ENCODE results near the gene FGFR4.
"Not testable (repeated sequence)": the region's sequence is repeated elsewhere in the genome, so short reads cannot be mapped to it uniquely, and the experiment has no call there.

FGFR4 gene

DNA sequence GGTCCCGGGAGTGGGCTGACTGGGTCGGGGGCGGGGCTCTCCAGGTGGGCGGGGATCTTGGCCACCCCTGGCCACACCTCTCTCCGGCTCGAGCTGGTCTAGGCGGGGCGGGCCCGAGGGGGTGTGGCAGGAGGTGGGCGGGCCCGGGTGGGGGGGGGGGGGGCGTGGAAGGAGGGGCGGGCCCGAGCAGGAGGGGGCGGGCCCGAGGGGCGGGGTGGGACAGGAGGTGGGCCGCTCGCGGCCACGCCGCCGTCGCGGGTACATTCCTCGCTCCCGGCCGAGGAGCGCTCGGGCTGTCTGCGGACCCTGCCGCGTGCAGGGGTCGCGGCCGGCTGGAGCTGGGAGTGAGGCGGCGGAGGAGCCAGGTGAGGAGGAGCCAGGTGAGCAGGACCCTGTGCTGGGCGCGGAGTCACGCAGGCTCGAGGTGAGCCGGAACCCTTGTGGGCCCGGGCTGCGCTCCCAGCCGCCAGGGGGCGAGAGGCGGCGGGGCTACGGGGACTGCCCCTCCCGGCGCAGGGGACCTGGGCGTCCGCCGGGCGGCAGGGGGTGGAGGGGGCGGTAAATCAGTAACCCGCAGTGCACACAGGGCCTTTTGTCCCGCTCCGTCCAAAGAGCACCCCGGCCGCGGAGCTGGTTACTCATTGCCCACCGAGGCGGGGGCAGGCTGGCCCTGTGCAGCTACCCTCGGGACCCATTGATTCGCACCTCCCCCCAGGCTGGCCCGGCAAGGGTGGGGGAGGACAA lies at the start of gene FGFR4:
FGFR4 (plus strand) TSS at position 262 of the 744 bp plus-strand sequence. CDS start 2,688 bp downstream, outside the sequence.
- peak; percentile 48 to 57 (median 49) for DNase-seq

DNA sequence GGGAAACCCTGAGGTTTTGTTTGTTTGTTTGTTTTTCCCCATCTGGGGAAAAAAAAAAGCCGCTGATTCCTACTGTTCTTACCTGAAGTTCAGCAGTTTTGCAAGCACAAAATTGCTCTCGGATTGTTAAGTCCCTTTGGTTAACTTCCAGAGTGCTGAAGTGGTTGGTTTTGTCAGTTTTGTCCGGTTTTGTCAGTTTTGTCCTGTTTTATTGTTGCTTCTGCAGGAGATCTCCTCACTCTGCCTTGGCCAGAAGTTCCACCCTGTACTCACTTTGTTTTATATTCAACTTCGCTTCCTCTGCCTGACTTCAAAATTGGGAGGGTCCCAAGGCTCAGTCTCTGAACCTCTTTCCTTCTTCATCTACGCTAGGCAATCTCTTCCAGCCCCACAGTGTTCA lies 49.8 kb upstream of the FGFR4 start:
- no peak for DNase-seq

DNA sequence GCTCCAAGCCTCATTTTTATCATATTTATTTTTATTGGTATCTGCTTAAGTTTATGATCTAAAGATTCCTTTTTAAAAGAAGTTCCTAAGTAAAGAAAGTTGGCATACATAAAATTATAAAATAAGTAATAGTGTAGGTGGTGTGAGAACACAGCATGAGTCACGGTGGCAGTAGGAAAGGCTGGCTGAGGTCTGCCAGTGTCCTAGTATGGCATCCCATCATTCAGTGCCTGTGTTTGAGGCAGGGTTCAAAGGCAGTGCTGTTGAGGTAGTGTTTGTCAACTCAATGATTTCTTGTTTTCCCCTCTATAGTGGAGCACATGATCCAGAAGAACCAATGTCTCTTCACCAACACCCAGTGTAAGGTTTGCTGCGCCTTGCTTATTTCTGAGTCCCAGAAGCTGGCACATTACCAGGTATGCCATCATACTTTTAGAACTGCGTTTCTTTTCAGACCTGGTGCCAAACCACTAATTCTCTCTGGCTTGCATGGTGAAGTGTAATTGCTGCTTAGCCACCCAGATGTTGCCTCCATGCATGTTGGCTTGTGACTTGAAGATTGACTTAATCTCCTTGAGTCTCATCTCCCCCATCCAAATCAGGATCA lies 45.8 kb upstream of the FGFR4 start:
- DNase-seq = no peak

DNA sequence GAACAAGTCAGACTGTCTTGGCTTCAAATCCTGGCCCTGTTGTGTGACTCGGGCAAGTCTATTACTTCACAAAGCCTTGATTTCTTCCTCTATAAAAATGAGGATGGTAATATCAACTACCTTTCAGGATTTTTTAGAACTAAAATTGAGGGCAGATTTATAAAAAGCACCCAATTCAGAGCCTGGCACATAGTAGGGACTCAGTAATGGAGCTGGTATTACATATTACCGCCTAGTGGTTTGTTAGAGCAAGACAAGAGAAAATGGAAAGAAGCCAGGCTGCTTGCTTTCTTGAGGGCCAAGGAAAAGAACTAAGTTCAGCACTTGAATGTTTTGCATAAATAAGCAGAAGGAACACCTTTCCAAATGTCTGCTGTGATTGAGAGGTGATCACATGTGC lies 44.8 kb upstream of the FGFR4 start:
- no peak for DNase-seq

DNA sequence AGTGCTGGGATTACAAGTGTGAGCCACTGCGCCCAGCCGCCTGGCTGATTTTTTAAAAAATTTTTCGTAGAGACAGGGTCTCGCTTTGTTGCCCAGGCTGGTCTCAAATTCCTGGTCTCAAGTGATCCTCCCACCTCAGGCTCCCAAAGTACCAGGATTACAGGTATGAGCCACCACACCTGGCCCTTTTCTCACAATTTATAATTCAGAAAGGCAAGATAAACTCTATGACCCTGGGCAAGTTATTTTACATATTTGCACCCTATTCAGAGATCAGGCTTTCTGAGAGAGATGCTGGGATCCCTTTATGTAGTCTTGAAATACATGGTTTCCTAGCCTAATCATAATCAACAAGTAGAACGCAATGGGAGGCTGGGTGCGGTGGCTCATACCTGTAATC lies 43.6 kb upstream of the FGFR4 start:
- no peak for DNase-seq

DNA sequence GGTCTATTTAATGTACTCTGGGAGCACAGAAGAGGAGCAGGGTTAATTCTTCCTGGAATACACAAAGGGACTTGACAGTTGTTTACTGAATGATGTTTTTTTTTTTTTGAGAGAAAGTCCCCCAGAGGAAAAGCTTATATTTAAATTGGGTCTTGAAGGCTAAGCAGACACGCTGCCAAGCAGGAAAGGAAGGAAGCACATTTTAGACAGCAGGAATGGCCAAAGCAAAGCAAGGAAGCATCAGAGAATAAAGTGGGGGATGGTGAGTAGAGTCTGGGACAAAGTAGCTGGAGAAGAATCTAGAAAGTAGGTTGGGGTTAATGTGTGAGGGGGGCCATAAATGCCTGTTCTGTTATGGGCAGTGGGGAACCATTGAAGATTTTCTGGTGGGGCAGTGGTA lies 42.8 kb upstream of the FGFR4 start:
- no peak for DNase-seq

DNA sequence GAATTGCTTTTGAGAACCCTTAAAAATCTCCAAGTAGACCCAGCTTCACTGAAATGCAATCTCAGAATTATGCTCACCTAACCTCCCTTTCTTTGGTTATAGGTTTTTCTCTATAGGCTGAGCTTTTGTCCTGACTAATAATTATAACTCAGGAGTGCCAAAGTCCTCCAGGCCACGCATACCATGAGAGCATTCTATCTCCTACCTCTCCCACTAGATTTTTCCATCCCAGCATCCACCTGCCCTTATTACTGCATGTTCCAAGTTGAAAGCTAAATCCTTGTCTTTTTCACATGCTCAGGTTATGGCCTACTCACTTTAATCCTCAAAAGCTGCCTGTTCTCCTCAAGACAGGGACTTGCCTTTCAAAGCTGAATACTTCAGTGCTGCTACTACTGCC lies 42.1 kb upstream of the FGFR4 start:
- no peak for DNase-seq

DNA sequence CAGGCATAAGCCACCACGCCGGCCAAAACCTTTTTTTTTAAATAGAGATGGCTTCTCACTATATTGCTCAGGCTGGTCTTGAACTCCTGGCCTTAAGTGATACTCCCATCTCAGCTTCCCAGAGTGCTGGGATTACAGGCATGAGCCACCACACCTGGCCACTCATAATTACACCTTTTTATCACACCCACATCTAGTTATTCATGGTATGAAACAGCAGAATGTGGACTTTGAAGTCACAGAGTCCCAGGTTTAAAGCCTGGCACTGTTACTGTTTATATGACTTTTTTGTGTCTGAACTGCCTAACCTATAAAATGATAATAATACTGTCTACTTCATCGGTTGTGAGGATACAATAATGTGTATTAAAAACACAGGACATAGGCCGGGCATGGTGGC lies 41.1 kb upstream of the FGFR4 start:
- no peak for DNase-seq

DNA sequence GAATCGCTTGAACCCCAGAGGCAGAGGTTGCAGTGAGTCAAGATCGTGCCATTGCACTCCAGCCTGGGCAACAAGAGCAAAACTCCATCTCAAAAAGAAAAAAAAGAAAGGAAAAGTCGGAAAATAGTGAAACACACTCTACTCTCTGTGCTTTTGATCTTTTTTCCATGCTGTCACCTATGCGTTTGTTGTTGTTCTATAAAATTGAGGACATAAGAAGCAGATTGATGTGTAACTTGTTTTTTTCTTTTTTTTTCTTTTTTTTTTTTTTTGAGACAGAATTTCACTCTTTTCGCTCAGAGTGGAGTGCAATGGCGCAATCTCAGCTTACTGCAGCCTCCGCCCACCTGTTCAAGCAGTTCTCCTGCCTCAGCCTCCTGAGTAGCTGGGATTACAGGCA lies 38.2 kb upstream of the FGFR4 start:
- DNase-seq = not testable (repeated sequence)

DNA sequence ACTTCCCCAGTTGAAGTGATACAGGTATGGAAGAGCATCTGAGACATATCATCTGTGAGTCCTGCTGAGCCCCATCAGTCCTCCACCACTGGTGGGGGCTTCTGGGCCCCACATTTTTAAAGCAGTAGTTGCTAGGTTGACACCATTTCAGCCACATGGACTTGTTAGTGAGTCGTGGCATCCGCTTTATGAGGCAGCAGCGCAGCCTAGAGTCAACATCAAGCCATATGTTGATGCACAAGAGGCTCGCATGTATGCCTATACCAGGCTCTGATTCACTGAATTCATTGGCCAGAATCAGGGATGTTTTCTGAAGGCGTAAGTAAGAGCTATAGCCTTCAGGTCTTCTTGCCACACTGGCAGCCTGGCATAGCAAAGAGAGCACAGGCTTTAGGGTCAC lies 37.4 kb upstream of the FGFR4 start:
- DNase-seq = no peak

DNA sequence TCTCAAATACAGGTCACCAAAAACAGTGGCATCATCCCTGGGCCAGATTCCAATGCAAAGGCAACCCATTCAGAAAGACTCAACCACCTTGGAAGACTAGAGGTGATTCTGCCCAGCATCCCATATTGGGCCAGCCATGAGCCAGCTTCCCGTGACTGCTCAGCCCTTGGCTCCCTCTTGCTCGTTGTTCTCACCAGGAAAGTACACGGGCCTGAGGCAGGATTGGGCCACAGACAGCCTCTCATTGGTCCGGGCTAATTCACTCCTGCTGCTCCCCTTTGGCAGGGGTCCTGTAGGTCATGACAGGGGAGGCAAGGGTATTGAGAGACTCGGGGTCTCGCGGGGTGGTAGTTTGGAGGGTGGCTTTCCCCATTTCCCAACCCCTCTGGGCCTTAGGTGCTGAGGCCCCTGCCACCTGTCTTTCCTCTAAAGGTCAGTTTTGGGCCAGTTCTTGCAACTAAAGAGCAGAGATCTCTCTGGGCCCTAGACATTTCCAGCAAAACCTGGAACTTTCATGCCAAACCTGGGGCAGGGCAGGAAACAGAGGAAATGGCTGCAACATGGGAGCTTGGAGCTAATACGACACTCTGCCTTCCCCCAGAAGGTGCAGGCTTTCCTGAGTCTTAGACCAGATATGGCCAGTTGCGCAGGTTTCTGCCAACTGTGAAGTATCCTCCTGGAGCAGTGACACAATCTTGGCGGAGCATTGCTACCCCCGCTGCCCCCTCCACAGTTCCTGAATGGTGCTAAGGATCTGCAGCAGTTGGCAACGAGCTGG lies 22.0 kb upstream of the FGFR4 start:
- no peak for DNase-seq

DNA sequence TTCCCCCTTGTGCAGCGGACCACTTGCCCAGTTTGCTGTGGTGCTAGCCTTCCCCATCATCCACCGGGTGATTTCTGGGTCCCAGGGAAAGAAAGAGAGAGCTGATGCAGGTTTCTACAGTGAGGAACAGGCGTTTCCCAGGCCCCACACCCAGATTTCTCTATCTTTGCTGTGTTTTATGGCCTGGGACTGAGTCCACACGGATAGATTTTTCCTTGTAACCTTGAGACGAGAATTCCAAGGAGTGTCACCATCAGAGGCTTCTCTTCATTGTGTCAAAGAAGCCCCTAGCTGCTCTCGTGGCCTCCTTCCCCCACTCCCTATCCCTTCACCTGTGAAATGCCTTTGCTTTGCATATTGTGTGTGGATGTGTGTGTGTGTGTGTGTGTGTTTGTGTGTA lies 21.2 kb upstream of the FGFR4 start:
- no peak for DNase-seq

DNA sequence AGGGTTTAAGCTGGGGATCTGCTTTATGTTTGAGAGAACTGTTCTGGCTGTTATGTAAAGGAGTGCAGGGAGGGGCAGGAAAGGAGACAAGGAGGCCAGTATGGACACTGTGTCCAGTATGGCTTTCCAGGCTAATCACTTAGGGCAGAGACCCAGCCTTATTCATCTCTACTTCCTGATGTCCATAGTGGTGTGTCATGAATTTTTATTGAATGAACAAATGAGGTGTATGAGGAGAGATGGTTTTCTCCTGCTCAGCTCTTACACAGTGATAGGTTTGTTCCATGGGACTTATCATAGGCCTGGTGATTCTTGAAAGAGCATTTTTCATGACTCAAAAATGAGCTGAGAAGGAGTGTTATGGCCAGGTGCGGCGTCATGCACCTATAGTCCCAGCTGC lies 20.5 kb upstream of the FGFR4 start:
- no peak for DNase-seq

DNA sequence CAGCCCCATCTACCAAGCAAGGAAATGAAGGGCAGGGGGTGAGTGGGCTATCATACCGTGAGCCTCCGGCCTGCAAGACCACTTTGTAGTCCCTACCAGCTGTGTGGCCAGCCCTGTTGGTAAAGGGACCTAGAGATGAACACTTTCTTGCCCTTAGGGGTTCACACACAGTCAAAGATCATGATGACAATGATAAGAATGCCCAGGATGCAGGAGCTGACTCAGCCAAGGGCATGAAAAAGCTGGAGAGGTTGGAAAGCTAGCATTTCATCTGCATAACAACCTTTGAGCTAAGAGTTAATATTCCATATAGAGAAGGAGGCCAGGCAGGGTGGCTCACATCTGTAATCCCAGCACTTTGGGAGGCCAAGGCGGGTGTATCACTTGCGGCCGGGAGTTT lies 19.2 kb upstream of the FGFR4 start:
- DNase-seq = no peak

DNA sequence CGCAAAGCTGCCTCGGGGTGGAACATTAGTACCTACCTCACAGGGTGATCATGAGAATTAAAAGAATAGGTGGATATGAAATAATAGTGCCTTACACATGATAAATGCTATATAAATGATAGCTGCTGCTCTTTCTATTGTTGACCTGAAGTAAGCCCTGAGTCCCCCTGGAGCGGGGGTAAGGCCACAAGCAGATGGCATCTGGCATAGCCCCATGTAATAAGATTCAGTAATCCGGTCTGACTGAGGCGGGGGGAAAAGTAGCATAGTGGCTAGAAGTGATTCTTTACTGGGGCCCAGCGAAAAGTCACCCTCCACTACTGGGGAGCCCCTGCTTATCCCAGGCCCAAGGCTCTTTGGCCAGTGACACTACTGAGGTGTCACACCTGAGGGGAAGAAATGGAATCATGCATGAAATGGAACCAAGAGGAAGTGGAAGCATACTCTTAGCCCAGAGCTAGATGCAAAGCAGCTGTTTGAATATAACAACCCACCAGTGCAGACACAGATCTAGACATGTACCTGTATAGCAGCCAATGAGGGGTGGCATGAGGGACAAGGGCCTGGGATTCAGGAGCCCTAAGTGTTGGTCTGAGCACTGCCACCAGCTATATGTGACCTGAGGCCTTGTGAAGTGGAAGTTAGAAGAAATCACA lies 16.1 kb upstream of the FGFR4 start:
- DNase-seq = no peak

DNA sequence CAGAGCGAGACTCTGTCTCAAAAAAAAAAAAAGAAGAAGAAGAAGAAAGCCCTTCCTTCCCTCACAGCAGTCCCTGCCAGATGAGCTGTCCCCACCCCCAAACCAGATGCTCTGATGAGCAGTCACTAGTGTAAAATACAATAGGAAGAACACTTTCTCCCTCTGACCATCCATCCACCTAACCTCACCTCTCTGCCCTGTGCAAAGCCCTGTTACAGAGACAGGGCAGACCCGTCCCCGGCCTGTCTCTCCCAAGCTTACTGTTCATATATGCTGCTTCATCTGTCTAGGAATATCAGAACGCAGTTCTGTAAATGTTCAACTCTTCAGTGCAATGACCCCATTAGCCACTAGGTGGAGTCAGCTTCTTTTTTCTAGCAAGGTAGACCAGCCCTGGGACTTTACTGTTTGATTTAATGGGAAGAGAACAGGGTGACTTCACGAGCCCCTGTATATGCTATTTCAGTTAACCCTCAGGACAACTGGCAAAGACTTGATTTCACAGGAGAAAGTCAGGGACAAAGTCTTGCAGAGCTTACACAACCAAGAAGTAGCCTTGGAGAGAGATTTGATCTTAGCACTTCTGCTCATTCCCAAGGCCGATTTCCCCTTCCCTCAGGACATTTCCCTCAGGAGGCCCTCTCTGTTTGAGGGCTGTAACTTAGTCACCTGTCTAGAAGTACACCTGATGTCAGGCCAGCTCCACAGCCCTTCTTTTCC lies 14.9 kb upstream of the FGFR4 start:
- peak; percentile 42 to 83 (median 82) for DNase-seq

DNA sequence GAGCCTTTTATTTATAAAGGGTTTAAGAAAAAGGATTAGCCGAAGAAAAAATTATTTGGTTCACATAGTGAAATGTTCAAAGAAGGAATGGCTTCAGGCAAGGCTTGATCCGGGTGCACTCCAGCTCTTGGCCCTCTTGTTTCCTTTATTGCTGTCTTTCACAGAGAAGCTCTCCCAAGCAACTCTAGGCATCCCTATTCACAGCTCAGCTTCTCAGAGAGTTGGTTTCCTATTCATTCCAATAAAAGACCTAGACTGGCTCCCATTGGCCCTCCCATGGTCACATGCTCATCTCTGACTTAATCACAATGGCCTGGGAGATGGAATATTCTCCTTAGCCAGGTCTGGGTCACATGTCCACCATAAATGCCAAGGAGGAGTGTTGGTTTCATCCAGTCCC lies 9.4 kb upstream of the FGFR4 start:
- DNase-seq = no peak

DNA sequence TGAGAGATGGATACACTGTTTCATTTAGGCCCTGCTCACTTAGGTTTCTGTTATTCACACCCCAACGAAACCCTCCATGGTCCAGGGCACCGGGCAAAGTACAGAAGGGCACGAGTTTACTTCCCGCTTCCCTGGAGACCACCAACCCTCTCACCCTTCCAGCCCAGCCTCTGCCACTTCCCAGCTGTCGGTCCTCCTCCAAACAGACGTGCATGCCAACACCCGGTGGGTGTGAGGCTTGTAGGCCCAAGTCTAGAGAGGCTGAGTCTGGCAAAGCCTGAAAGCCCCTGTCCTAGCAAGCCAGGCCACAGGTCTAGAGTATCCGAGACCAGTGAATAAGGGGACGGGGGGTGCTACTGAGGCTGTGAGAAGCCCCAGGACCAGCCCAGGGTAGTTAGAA lies 7.1 kb upstream of the FGFR4 start:
- no peak for DNase-seq

DNA sequence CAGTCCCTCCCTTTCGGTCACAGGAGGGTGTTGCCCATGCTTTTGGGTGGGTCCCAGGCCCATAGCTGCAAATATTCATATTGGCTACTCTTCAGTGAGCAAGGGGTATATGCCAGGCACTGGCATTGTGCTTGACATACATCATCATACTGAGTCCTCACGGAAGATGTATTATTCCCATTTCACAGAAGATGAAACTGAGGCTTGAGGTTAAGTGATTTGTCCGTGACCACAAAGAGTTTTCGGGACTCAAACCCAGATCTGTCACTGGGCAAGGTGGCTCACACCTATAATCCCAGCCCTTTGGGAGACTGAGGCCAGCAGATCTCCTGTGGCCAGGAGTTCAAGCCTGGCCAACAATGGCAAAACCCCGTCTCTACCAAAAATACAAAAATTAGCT lies 6.5 kb upstream of the FGFR4 start:
- DNase-seq = no peak

DNA sequence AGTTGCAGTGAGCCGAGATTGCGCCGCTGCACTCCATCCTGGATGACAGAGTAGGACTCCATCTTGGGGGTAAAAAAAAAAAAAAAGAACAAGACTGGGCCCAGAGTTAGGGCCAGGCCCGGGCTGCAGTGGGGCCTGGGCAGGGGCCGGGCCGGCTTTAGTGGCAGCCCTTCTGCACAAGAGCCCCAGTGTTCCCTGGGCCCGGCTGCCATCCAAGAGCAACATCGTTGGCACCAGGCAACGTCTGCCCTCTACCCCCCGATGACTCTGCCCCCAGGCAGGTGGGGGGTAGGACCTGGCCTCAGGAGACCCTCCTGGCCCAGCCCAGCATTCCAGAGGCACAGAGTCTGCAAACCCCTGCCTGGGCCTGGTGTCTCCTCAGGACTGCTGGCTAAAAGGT lies 4.9 kb upstream of the FGFR4 start:
- no peak for DNase-seq

DNA sequence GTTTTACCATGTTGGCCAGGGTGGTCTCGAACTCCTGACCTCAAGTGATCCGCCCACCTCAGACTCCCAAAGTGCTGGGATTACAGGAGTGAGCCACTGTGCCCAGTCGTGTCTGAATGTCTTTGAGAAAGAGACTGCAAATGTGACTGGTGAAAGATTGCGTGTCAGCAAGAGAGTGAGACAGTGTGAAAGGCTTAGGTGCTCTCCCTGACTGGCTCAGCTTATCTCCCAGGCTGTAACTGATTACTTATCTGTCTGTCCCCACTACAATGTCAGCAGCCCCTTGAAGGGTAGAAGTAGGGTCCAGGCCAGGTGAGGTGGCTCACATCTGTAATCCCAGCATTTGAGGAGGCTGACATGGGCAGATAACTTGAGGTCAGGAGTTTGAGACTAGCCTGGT lies 3.4 kb upstream of the FGFR4 start:
- no peak for DNase-seq

DNA sequence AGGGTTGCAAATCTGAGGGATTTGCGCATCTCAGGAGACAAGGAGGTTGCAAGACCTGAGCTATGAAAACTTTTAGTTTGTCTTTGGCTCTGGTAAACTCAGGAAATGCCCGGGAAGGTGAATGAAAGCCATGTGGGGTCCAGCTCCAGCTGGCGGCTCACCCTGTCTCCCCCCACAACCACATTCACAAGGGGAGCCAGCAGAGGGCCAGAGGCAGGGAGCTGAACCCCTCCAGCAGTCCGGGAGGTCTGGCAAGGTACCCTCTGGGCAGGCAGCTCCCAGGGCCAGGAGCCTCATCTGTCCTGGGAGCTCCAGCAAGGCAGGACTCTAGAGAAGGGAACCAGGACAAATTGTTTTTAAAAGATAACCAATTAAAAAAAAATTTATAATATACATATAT lies 2.5 kb upstream of the FGFR4 start:
- DNase-seq = no peak

Data from NCI-H1417 (cell line).